T-helper 22 cell (primary cell): ENCODE measurements around the gene MSI2.

Source experiments
- DNase-seq: peaks from one replicate; pipeline ENCODE4 v3.0.0-alpha.2; 2020; ENCODE audit warnings: low read depth

MSI2 gene

DNA sequence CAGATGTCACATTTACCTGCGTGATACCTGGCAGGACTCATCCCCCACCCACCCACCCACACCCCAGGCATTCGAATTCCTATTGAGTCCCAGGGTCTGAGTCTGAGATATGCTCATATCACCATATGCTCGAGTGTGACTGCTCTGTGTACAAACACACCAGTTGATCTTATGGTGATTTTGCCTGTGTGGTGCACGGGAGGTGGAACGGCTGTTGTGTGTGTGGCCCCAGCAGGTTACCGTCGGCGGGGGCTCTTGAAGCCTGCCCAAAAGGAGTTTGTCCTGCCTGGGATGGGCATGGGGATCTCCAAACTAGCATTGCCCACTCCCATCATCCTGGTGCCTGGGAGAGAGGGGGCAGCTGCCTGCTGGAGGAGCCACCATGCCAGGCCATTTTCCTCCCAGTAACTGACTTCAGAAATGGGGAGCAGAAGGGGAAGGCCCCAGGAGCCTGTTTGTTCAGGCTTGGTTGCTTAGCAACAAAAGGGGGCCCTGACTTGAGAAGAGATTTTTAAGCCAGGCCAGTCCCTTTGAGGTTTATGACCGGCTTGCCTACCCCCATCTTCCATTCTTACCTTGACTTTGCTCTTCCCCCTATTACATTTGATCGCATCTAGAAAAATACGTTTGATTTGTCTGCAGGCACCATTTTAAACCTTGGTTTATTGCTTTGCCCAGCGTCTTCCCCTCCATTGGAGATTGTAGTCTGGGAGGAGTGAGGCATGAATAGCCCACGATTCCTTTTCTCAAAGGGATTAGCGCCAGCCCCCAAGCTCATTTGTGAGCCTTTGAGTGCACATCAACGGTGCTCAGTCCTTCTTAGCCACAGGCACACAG is 271.1 kb downstream of the MSI2 start:
- DNase-seq, result no peak

DNA sequence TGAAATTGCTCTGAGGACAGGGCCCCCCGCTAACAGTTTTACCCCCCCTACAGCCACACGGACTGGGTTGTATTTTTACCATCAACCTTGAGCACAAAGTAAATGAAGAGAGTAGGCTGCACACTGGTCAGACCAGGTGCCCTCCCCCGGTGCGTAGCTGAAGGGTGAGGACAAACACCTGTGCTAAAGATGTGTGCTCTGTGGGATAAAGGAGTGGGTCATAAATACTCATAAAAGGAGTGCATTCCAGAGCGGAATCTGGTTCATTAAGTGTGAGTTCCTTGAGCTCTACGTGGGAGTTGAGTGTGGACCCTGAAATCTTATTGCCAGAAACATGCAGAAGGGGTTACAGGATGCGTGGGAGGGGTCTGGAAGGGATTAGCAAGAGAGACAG is 271.7 kb downstream of the MSI2 start:
- no peak for DNase-seq

DNA sequence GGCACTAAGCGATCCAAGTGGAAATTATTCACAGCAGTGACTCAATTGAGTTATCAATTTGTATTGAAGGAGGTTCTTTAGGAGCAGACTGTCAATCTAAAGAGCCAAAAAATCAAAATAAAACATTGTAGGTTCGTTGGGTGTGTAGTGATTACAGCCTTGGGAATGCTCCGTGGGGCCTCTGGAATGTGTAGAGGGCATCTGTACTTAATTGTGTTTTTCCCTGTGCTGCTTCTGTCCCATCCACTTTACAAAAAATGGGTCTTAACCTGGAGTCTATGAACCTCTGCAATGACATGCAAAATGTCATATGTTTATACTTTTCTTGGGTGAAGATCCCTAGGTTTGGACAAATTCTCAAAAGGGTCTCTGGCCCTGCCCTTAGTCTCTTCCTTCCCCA is 273.7 kb downstream of the MSI2 start:
- DNase-seq, result no peak

DNA sequence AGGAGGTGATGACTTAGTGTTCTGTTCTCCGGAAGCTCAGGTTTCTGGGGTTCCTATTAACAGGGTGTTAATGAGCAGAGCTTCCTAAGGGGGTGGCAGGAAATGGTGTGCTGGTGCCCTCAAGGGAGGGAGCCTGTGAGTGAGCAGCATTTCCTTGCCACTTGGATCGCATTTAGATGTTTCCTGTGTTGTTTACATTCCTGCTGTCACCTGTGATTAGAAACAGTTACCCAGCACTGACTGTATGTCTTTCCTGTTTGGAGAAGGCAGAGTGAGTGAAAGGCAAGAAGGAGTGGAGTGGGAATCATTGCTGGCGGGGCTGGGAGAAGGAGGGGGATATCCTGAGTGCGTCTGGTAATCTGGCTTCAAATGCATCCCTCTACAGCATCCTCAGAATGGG is 274.2 kb downstream of the MSI2 start:
- DNase-seq, result no peak

DNA sequence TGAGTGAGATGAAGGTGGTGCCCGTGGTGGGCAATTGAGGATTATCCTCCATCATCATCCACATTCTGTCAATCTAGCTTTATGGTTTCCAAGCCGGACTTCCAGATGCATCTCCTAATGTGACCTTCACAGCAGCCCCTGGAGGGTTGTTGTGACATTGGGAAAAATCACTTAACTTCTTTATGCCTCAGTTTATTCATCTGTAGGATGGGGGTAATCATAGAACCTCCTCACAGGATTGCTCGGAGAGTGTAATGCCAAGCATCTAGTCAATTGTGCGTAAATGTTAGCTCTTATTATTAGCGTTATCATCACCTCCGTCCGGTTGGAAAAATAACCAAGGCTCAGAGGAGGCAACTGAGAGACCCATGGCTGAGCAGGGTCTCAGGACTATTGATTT is 274.8 kb downstream of the MSI2 start:
- DNase-seq, result no peak

DNA sequence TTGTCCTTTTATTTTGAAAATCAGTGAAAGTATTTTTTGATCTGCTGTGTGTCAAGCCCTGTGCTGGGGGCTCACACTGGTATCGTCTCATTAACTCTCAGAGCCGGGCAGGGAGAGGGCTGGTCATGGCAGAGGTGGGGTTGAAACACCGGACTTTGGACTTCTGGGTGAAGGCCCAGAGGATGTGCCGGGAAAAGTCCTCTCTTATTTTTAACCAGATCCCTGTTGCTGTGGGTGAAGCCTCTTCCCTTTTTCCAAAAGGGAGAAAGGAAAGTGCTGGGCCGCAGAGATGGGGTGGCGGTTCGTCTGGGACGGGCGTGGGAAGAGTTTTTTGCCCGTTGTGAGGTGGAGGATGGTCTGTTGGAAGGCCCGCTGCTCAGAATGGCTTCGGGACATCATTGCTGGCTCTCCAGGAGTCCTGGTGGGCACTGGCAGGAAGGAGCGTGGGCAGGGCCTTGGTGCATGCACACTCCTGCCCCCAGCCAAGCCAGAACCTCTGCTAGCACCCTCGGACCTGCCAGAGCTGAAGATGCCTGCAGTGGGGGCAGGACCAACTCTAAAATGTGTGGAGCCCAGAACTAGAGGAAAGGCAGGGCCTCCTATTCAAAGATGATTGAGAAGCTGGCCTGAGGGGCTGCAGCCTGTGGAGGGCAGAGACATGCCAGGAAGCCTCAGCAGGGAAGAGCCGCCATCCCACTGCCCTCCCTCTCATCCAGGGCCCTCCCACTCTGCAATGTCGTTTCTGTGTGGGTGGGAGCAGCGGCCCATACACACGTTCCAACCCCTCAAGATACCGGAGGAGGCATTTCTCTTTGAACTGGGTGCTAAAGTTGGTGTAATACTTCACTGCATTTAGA is 275.6 kb downstream of the MSI2 start:
- DNase-seq, result no peak

DNA sequence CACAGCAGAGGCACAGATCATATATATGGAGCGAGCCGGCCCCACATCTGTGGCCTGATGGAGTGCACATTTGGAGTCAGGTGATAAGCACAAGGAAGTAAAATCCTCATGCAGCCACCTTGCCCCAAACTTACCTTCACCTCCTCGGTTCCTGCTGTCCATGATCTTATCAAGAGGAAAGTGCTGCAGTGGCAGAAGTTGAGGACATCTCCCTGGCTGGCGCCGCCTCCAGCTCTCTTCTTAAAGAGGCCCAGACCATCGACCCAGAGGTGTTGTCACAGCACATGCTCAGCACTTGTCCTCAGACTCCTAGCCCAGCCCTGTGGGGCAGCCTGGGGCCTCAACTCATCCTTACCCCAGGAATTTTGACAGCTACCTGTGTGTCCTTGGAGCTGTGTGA is 276.2 kb downstream of the MSI2 start:
- DNase-seq, result no peak

DNA sequence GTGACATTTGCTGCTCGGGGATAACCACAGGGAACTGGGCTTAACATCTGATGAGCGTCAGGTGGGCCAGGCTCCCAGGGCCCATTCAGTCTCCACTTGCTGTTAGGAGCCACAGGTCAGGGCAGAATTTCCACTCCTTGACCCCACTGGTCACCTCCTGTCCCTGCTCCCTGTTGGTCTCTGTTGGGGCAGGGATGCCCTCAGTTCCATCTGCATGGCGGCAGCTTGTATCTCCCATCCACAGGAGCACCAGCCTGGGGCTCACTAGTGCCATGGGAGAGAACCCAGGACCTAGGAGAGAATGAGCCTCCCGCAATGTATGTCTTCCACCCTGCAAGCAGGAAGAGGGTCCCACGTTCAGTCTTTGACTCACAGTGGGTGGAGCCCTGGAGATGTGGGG is 276.6 kb downstream of the MSI2 start:
- DNase-seq, result no peak

DNA sequence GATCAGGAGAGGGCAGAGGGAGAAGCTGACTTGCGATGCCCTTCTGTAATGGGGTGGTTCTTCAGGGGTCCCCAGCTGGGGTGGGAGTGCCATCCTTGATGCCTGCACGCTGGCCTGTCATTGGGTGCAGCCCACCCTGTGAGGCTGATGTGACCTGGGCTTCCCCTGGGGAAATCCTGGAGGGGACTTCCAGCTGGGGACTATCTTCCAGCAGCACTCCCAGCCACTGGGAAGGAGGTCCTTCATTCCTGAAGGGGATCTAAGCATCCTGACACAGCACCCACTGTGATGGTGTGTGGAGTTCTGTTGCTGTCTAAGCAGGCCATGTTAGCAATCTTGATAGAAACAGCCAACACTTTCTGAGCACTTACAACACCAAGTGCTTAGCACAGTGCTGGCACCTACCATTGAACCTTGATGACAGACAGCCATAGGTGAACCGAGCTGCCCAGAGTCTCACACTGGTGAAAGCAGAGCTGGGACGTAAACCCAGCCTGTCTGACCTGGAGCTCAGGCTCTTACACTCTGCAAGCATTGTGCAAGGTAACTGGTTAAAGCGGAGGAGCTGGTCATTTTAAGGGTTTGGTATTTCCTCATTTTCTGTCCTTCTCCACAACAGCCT is 277.5 kb downstream of the MSI2 start:
- DNase-seq, result no peak

DNA sequence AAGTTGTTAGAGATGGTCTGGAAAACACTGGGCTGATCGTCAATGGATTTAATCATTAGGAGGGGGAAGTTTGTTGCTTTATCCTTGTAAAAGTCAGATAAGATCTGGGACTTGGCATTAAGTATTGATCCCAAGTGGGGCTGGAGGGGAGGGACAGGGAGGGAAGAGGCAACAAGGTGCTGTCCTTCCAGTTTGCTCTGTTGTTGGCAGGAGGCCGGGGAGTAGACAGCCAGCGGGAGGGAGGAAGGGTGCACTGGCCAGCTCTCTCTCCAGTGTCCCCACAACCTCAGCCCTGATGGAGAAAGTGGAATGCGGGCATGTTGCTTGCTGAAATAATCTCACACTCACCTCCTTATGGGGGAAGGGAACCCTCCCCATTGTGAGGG is 278.5 kb downstream of the MSI2 start:
- no peak for DNase-seq

DNA sequence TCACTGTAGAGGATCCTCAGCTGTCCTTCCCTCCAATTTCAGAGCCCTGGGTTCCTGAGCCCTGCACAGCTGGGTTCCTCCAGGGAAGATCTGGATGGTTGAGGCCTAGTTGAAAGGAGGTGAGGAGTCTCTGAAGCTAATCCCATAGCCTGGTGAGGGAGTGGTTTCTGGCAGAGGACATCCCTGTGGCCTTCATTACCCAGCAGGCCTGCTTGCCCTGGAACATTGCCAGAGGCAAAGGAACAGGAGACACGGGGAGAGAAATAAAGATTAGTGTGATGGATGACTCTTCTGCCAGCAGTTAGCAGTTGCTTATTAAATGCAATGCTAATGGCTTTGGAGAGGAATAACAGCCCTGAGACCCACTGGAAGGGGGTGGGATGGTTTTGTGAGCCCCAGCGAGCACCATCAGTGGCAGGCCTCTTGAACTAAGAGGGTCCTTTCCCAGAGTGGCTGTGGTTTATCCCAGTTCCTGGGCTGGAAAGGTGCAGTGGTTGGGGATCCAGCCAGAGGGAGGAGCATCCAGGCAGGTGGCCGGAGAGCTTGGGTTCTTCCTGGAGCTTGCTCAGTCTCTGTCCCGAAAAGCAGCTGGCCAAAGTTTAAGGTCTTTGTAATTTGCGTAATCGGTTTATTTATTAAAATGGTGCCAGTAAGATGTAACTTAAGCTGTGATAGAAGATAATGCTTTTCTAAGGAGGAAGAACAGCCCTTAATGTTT is 279.1 kb downstream of the MSI2 start:
- no peak for DNase-seq

DNA sequence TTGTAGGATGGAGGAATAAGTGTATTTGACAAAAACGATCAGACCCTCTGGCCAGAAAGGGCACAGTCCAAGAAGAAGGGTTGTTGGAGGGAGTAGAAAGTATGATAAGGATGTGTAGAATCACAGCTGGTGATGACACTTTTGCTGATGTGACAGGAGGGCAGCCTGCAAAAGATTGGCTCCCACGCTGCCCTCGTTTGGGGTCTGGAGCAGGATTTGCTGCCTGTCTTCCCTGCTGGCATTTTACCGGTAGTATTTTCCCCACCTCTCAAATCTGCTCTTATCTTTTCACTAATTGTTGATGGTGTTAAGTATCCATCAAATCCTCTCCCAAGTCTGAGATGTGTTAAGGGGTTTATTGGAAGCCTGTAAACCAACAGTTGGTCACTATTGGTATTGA is 280.0 kb downstream of the MSI2 start:
- DNase-seq, result no peak

DNA sequence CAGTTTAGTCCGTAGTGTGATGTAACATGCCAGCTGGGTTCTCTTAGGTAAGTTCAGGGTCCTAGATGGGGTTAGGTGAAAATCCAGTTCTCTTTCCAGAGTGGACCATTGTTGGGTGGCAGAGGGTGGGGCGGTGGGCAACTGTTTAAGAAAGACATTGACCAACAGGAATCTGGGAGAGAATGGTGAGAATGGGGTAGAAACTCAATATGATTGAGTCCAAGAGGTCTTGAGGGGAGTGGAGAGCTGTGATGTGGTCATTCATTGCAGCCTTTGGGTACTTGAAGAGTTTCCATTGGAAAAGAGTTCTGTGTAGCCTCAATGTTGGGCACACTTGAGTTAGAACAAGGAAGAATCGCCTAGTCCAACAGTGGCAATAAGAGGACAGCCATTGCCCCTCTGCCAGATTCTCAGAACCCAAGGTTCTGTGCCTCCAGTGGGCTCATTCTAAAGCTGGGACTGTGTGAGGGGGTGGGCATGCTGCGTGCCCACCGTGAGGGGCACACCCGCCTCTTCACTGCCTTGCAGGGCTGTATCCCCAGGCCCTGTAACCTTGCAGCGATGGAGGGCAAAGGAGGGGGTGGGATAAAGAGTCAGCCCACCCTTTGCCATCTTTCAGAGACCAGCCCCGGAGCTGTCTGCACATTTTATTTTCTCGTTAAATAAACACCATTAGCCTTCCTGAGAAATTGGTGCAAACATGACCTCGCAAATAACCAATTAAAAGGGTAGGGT is 280.6 kb downstream of the MSI2 start:
- no peak for DNase-seq

DNA sequence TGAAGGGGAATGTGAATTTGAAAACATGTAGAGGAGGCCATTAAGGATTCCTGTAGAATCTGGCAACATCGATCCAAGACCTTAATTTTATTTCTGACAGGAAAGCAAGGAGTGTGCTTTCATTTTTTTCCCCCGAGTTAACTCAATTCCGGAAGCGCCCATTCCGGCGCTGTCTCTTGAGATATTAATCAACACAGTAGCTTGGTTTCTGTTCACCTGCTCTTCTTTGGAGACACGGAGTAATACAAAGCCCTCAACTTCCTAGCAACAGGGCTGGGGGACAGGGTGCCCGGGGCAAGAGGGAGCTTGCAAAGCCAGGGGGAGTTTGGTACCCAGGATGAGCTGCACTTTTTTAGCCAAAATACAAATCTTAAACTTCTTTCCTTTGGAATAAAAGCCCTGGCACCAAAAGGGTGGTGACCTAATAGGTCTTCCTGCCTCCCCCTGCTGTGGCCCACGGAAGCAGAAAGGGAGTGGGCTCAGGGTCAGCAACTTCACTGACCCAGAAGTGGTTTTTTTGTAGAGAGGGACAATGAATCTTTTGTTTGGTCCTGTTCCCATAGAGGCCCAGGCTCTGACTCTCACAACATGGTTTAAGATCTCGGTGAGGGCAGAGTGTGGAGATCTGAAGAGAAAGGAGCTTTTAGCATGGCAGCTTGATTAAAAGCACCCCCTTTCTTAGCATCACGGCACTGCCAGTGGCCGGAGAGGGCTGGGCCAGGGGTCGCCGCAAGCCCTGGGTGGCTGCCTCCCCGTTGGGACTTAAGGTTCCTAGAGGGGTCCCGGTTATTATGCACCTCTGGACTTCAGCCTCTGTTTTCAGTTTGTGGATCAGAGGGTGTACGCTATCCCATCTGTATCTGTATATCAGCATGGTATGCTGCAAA is 281.4 kb downstream of the MSI2 start:
- DNase-seq, result no peak

DNA sequence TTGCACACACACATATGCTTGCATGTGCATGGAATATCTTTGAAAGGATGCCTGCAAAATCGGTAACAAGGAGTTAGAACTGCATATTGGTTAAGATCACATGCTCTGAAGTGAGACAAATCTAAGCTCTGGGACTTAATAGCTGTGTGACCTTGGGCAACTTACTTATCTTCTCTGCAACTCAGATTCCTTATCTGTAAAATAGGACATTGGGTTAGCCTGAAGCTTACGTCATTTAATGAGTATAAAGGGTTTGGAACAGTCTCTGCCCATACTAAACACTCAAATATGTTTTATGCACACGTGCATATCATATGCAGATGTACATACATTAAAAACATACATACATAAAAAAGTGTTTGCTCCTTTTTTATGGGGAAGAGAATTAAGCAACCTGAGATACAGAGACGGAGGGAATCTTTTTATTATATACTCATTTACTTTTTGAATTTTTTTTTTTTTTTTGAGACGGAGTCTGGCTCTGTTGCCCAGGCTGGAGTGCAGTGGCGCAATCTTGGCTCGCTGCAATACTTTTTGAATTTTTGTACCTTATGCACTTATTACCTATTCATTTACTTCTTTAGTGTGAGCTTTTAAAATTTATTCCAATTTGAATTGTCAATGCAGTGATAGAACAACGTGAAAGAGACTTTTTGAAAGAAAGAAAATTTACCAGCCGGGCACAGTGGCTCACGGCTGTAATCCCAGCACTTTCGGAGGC is 282.6 kb downstream of the MSI2 start:
- DNase-seq, result no peak

DNA sequence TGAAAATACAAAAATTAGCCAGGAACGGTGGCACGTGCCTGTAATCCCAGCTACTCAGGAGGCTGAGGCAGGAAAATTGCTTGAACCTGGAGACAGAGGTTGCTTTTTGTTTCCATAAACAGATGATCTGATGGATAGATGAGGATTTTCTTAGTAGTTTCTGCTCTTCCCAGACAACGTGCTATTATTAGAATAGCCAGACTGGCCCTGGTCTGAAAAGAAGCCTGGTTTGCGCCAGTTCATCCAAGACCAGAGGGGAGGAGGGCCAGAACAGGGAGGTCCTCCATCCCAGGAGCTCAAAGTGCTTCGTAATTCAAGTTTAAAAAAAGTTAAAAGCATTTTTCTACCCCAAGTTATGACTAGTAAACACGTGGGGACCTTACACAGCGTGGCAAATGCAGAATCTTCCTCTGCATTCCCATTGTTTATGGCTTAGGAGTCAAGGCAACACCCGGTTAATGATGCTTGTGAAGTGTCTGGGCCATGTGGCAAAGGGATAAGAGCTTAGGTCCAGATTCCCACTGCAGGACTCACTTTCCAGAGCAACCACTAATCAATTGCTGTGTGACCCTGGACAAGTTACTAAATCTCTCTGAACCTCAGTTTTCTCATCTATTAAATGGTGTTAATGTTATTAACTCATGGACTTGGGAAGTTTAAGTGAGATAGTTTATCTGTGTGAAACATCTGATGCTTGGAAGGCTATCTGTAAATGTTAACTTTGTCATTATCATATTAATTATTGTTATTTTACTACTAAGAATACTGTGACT is 283.4 kb downstream of the MSI2 start:
- no peak for DNase-seq

DNA sequence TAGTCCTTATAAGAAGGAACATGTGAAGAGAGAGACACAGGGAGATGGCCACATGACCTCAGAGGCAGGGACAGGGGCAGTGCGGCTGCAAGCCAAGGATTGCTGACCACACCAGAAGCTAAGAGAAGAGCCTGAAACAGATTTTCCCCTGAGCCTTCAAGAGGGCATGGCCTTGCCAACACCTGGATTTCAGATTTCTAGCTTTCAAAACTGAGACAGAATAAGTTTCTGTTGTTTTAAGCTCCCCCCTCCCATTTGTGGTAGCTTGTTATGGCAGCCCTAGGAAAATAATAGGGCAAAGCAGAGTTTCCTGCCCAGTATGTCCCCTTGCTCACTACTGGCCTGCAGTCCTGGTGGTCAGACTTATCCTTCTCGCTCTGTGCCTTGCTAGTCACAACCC is 284.3 kb downstream of the MSI2 start:
- DNase-seq, result no peak

DNA sequence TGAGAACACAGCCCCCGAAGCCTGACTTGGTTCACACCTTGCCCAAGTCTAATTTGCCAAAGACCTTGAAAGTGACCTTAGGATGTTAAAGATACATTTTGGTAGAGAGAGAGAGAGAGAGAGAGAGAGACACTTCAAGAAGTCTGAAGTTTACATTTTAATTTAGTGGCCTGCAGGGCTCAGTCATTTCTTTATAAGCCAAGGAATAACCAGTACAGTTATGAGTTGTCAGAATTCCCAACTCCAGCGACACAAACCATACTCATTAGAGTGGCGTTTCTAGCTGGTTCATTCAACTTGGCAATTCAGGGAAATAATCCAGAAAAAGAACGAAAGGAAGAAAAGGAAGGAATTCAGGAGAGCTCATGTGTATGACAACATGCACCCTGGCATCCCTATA is 284.7 kb downstream of the MSI2 start:
- DNase-seq, result no peak
